ENCODE results near the gene KLHDC3. TPM values are rescaled to one million over a fixed set of nuclear protein-coding genes. Genes with fewer than 3 reads are reported as not detected.

The KLHDC3 gene
- total RNA-seq, 1 donor from 2014 or later, result 70.8 TPM

GRCh38 chr6:42979523-42980177 lies 34.4 kb upstream of the KLHDC3 start:
- no peak for DNase-seq (ENCODE audit: low read depth)
- no peak for TF ChIP-seq CTCF (conservative IDR thresholded peaks at IDR 0.05; ENCODE audit: low read depth, low read length)
- H3K4me3 ChIP-seq (ENCODE audit: low read depth, low read length), result peak overlapping the region; percentile 90

- TF ChIP-seq CTCF (conservative IDR thresholded peaks at IDR 0.05; ENCODE audit: low read depth, low read length), result no peak
- no peak overlapping the region for H3K4me3 ChIP-seq (ENCODE audit: low read depth, low read length)
- DNase-seq (ENCODE audit: low read depth), result no peak
Observed at GRCh38 chr6:42981836-42982235, 32.2 kb upstream of the KLHDC3 start.

- DNase-seq (ENCODE audit: low read depth), result peak; percentile 94
- no peak for TF ChIP-seq CTCF (conservative IDR thresholded peaks at IDR 0.05; ENCODE audit: low read depth, low read length)
- H3K4me3 ChIP-seq (ENCODE audit: low read depth, low read length), result peak within 1 kb of the TSS; percentile 95
Observed at GRCh38 chr6:42984001-42984923, 29.8 kb upstream of the KLHDC3 start, which contains the start of gene PPP2R5D. Gene PPP2R5D, plus strand, starts transcription at chr6:42984570. Its CDS starts 108 bp downstream, at chr6:42984678.

- TF ChIP-seq CTCF (conservative IDR thresholded peaks at IDR 0.05; ENCODE audit: low read depth, low read length), result no peak
- DNase-seq (ENCODE audit: low read depth), result no peak
- peak overlapping the region; percentile 95 for H3K4me3 ChIP-seq (ENCODE audit: low read depth, low read length)
Observed at GRCh38 chr6:42984924-42985475, 29.0 kb upstream of the KLHDC3 start.

GRCh38 chr6:42987533-42988451 lies 26.3 kb upstream of the KLHDC3 start:
- H3K4me3 ChIP-seq (ENCODE audit: low read depth, low read length), result no peak overlapping the region
- no peak for DNase-seq (ENCODE audit: low read depth)
- TF ChIP-seq CTCF (conservative IDR thresholded peaks at IDR 0.05; ENCODE audit: low read depth, low read length), result no peak

GRCh38 chr6:42988486-42989020 lies 25.5 kb upstream of the KLHDC3 start:
- no peak overlapping the region for H3K4me3 ChIP-seq (ENCODE audit: low read depth, low read length)
- no peak for DNase-seq (ENCODE audit: low read depth)
- no peak for TF ChIP-seq CTCF (conservative IDR thresholded peaks at IDR 0.05; ENCODE audit: low read depth, low read length)
